ENCODE measurements around the gene DLX1. TPM values are rescaled to one million over a fixed set of nuclear protein-coding genes. Genes with fewer than 3 reads are reported as not detected.

DLX1 gene
- total RNA-seq, 1 experiment from 2014 or later, result 7.6 TPM

DNA sequence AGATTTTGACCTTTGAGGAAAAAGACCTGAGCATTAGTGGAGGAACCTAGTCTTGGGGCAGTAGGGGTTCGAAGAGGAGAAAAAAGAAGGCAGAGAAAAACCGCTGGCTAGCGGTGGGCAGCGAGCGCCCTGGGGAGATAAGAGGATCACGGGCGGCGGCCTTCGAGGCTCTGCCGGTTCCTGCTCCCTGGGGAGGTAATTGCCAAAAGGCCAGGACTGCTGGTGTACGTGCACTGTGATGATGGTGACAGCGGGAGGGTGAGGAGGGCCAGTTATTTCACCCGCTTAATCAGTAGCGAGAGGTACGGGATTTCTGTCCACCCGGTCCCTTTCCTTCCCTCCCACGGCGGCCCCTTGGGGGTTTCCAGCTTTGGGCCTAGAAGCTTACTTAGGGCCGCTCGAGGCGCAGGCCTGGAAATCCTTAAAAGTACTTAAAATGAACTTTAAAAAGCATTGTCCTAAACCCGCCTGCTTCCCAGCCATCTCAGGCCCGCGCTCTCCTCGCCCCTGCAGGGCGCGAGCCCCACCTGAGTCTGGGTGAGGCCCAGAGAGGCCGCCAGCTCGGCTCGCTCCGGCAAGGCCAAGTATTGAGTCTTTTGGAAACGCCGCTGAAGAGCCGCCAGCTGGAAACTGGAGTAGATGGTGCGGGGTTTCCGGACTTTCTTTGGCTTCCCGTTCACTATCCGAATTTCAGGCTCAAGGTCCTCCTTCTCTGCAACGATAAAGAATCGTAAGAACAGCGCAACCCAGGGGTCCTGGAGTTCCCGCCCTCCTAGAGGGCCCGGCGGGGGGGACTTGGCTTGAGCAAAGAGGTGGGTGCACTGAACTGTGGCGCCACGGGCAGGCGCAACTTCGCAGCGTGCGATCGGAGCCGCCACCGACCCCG, 15.9 kb downstream of the DLX1 start:
- no peaks in the 10 kb centered on the region for H3K36me3 ChIP-seq (ENCODE audit: low read depth, low read length)
- no peaks in the 10 kb centered on the region for H3K9me3 ChIP-seq (ENCODE audit: low read length)
- peaks cover 6% of the 10 kb centered on the region for H3F3A ChIP-seq (ENCODE audit: low read length, unreplicated experiment)
- no peaks in the 10 kb centered on the region for H3K9me2 ChIP-seq (replicated peaks; ENCODE audit: low read length)
- ChIA-PET POLR2A (ENCODE audit: unreplicated experiment) (no interaction called here), CTCF (no interaction called here)
- ATAC-seq, result no peak
- no TSS peak for BruUV-seq (replicated peaks)
- no peaks in the 10 kb centered on the region for H3K79me2 ChIP-seq (ENCODE audit: low read length)
- H3K4me2 ChIP-seq (ENCODE audit: low read length), result peak overlapping the region; percentile 99
- H3K27me3 ChIP-seq (ENCODE audit: low read length), result no peaks in the 10 kb centered on the region
- peaks cover 35% of the 10 kb centered on the region for H3K4me1 ChIP-seq (ENCODE audit: insufficient read depth, low read length)
- intact Hi-C loops (cut with micrococcal nuclease), result loop anchor here (5.0 kb wide), 1 partner anchor 529 kb away; no protein-coding TSS in a partner anchor
- H4K20me1 ChIP-seq (ENCODE audit: low read length), result no peaks in the 10 kb centered on the region
- TF ChIP-seq, protein P1, sequence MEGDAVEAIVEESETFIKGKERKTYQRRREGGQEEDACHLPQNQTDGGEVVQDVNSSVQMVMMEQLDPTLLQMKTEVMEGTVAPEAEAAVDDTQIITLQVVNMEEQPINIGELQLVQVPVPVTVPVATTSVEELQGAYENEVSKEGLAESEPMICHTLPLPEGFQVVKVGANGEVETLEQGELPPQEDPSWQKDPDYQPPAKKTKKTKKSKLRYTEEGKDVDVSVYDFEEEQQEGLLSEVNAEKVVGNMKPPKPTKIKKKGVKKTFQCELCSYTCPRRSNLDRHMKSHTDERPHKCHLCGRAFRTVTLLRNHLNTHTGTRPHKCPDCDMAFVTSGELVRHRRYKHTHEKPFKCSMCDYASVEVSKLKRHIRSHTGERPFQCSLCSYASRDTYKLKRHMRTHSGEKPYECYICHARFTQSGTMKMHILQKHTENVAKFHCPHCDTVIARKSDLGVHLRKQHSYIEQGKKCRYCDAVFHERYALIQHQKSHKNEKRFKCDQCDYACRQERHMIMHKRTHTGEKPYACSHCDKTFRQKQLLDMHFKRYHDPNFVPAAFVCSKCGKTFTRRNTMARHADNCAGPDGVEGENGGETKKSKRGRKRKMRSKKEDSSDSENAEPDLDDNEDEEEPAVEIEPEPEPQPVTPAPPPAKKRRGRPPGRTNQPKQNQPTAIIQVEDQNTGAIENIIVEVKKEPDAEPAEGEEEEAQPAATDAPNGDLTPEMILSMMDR (conservative IDR thresholded peaks at IDR 0.05; ENCODE audit: low read depth, low read length), result no peak
- TF ChIP-seq EZH2phosphoT487 (IDR thresholded peaks at IDR 0.05; ENCODE audit: borderline replicate concordance, low read length) (no peak), EZH2 (IDR thresholded peaks at IDR 0.05; ENCODE audit: low read length, unreplicated experiment) (no peak)
- no peak overlapping the region for H3K9ac ChIP-seq (ENCODE audit: low read length)
- peak overlapping the region; percentile 78 for H3K4me3 ChIP-seq (ENCODE audit: low read length)
- no peak overlapping the region for H3K27ac ChIP-seq (ENCODE audit: low read length)
- H2AFZ ChIP-seq (ENCODE audit: low read length), result no peak overlapping the region
- DNase-seq, result no peak

DNA sequence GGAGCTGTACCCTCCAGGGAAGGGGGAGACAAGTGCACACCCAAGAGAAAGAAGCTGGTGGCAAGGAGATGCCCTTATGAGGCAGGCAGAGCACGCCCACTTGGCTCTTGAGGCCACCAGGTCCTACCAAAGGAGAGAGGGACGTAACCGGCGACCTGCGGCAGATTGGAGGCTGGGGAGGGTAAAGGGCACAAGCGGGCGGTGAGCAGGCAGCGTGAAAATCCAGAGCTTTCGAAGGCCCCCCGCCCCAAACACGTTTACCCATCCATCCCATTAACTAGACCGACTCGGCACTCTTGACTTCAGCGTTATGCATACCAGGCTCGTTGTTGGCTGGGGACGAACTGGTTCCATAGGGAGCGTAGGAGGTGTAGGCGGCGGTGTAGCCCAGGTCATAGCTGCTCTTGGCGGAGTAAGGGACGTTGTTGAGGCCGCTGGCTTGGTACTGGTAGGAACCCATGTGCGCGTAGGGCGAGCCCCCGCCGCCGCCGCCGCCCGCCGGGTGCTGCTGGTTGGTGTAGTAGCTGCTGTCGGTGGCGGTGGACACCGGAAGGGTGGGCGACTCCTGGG, 16.6 kb downstream of the DLX1 start:
- no peak overlapping the region for H3K27ac ChIP-seq (ENCODE audit: low read length)
- ATAC-seq, result no peak
- peaks cover 6% of the 10 kb centered on the region for H3F3A ChIP-seq (ENCODE audit: low read length, unreplicated experiment)
- H3K9ac ChIP-seq (ENCODE audit: low read length), result no peak overlapping the region
- peak overlapping the region; percentile 99 for H3K4me2 ChIP-seq (ENCODE audit: low read length)
- no peaks in the 10 kb centered on the region for H3K9me2 ChIP-seq (replicated peaks; ENCODE audit: low read length)
- intact Hi-C loops (cut with micrococcal nuclease), result loop anchor here (2.0 to 5.0 kb wide), 3 partner anchors 145 to 530 kb away; partner anchors contain the start of gene HAT1
- ChIA-PET CTCF (no interaction called here), POLR2A (ENCODE audit: unreplicated experiment) (no interaction called here)
- no peaks in the 10 kb centered on the region for H3K79me2 ChIP-seq (ENCODE audit: low read length)
- no peaks in the 10 kb centered on the region for H4K20me1 ChIP-seq (ENCODE audit: low read length)
- TF ChIP-seq EZH2 (IDR thresholded peaks at IDR 0.05; ENCODE audit: low read length, unreplicated experiment), result no peak
- TF ChIP-seq, protein P1 (conservative IDR thresholded peaks at IDR 0.05; ENCODE audit: low read depth, low read length), result no peak
- TF ChIP-seq EZH2phosphoT487 (IDR thresholded peaks at IDR 0.05; ENCODE audit: borderline replicate concordance, low read length), result no peak
- H3K36me3 ChIP-seq (ENCODE audit: low read depth, low read length), result no peaks in the 10 kb centered on the region
- peak overlapping the region; percentile 97 for H2AFZ ChIP-seq (ENCODE audit: low read length)
- DNase-seq, result no peak
- no peaks in the 10 kb centered on the region for H3K27me3 ChIP-seq (ENCODE audit: low read length)
- peak overlapping the region; percentile 78 for H3K4me3 ChIP-seq (ENCODE audit: low read length)
- H3K9me3 ChIP-seq (ENCODE audit: low read length), result no peaks in the 10 kb centered on the region
- BruUV-seq (replicated peaks), result TSS peak; percentile 45
- peaks cover 35% of the 10 kb centered on the region for H3K4me1 ChIP-seq (ENCODE audit: insufficient read depth, low read length)

All from PC-3 (cell line).